GM19043 (cell line): ENCODE data around the gene KLC4.

ENCODE experiments used
- ATAC-seq: cut with Tn5 transposase; IDR thresholded peaks from one replicate; pipeline ENCODE4 v1.9.1; 2021; ENCODE audit warnings: low read depth; ENCODE audit not compliant: unreplicated experiment

The KLC4 gene

DNA sequence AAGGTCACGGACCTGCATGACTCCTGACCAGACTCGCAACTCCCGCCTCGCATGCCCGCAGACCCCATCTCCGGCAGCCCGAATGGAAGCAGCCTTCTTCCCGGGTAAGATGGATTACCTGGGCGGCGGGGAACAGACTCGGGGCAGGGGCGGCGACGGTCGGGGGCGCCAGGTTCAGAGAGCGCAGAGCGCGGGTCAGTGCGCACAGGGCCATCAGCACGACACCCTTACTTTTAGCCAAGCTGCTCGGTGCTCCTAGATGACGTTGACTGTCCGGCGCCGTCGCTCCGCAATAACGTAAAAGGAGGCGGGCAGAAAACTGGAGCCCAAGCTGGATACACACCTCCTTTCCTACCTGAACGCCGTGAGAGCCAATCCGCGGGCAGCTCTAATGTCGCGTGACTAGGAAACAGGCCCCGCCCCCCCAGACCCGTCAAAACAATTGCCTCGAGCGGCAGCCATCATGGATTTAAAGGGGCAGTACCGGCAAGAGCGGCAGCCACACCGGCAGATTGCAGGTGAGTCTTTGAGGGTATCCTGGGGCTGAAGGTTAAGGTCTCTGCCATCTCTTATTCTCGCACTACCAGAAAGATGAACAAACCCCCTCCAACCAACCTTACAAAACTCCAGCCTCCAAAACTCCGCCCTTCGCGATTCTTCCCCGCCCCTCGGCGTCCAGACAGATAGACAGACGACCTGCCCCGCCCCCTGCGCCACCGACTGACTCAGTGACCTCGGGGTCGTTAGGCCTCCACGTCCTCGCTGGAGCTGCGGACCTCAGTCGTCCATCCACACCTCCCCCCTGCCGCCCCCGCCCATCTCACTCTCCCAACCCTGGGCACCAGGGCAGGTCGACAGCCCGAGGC lies at the start of gene KLC4, which contains the start of gene MRPL2:
TSS of gene KLC4 (plus strand) at position 464 of the 866 bp plus-strand sequence. CDS start 1,705 bp downstream, outside the sequence.
TSS of gene MRPL2 (minus strand) at position 267 of the 866 bp plus-strand sequence. CDS start at position 214, 53 bp downstream.
- peak; percentile 93 for ATAC-seq

GRCh38 chr6:43011207-43011606 lies 48.2 kb upstream of the KLC4 start:
- no peak for ATAC-seq

DNA sequence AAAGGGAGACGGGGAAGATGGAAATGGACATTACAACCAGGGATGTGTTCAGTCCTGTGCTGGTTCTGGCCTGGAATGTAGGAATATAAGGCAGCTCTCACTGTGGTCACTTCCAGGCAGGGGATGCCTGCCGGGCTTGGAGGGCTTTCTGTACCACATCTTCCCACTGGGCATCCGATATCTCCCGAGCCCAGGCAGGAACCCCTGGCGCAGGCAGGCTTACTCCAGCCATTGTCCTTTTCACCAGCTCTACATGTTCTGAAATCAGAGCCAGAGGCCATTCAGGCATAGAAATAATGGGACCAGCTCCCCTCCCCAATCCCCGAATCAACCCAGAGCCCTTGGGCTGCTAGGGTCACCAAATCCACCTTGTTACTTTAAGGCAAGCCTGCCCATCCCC lies 47.1 kb upstream of the KLC4 start:
- ATAC-seq, result no peak

- ATAC-seq, result peak; percentile 3
Measured at GRCh38 chr6:43013097-43013842, 46.2 kb upstream of the KLC4 start.

DNA sequence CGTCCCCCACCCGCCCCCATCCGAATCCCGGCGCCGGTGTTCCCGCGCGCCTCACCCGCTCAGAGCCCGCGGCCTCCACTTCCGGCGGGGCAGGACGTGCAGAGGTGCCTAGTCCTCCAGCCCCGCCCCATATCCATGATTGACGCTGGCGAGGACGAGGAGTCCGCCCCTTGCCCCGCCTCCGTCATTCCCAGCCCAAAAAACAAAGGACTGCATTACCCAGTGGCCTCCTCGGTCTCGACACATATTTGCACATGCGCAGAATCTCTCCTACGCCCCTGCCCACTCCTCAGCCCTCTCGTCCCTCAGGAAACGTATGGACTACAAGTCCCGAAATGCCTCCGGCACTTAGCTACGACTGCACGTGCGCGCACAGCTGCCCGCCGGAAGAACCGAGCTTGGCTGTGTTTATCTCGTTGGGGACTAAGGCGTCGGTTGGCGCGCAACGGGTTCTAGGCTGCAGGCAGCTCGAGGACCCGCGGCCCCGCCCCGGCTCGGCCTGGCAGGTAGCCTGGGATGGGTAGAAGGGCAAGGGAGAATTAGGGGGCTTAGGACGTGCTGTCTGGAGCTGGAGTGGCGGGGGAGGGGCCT lies 45.5 kb upstream of the KLC4 start, which contains the start of the genes KLHDC3 and MEA1:
TSS of gene KLHDC3 (plus strand) at position 407 of the 591 bp plus-strand sequence. CDS start 2,944 bp downstream, outside the sequence.
TSS of gene MEA1 (minus strand) at position 104 of the 591 bp plus-strand sequence. CDS start 133 bp downstream, outside the sequence.
- ATAC-seq, result peak; percentile 91

- ATAC-seq, result no peak
Measured at GRCh38 chr6:43014434-43014909, 45.0 kb upstream of the KLC4 start.

- no peak for ATAC-seq
Measured at GRCh38 chr6:43016176-43016942, 43.1 kb upstream of the KLC4 start.

- no peak for ATAC-seq
Measured at GRCh38 chr6:43016943-43017334, 42.5 kb upstream of the KLC4 start.

DNA sequence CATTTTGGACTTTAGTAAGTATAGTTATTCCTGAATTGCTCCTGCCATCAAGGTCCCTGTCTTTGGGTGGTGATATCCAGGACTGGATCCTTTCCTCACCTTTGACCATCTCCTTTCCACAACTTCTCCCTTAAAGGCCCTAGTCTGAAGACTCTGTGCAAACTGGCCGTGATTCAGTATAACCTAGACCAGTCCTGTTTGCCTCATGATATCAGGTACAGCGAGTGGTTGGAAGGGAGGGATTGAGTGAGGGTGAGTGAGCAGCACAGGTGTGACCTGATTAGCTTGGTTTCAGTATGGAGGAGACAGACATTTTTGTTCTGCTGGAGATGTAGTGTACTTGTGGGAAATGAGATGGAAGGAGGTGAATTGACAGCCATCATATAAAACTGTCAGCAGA lies 40.3 kb upstream of the KLC4 start:
- no peak for ATAC-seq

DNA sequence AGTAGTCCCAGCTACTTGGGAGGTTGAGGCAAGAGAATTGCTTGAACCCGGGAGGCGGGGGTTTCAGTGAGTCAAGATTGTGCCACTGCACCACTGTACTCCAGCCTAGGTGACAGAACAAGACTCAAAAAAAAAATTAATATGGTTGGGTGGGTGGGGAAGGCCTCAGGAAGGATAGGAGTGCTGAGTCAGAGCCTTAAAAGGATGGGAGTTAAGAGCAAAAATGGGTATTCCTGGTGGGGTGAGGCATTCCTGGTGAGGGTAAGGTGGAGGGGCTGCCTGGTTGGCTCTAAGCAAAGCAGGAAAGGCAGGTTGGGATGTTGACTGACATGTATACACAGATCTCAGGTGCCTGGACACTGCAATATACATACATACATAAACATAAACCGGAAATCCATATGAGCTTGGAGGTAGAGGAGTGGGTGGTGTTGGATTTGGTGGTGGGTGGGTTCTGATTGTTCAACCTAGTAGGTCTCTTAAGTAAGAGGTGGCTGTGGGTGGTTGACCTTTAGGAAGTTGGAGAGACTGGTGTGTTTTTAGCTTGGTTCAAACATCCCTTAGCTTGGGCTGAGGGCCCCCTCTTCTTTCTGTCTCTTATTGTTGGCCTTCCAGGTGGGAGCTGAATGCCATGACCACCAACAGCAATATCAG lies 39.3 kb upstream of the KLC4 start:
- ATAC-seq, result no peak

DNA sequence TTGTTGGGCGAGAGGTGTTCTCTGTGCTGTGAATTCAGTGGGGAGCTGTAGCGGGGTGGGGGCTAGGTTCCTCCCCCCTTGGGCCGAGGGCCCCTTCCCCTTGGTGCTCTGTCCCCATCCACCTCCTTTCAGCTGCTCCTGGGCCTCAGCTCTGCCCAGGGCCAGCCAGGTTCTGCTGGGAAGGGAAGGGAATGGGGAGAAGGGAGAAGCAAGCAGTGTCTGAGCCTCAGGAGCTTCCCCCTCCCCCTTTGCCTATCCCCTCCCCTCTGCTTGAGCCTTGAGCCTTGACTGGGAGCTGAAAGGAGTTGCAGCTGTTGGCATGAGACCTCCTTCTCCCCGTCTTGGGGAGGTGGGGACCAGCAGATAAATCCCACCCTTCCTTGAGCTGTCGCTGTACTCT lies 38.6 kb upstream of the KLC4 start:
- ATAC-seq, result no peak

DNA sequence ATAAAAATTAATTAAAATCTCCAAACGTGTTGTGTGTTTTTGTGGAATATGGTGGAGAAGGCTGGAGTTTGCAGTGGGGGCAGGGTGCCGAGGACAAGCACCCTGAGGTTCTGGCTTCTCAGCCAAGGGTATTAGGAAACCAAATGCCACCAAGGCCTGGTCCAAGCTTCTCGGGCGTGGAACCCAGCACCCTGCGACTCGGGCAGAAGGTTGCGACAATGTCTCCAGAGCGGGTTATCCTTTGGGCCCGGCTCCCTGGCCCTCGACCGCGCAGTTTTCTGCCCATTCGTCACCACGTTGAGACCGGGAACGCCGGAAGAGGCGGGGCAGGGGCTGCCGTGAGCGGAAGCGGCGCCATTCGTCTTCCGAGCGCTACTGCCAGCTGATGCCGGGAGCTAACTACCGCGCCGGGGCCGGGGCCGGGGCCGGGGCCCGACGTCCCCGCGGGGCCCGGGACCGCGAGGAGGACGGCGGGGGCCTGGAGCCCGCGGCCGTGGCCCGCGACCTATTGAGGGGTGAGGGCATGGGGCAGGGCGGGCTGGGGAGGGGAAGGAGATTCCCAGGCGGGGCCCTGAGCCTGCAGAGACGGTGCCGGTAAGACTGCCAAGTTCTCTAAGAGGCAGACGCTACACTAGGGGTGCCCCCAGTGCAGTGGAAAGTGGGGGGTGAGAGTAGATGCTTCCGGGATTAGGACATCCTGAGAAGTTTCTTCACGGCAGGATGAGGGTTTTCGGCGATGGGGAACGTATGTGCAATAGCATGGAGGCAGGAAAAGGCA lies 38.0 kb upstream of the KLC4 start, which contains the start of gene RRP36:
TSS of gene RRP36 (plus strand) at position 354 of the 778 bp plus-strand sequence. CDS start at position 386, 32 bp downstream.
- ATAC-seq, result peak; percentile 67

- no peak for ATAC-seq
Measured at GRCh38 chr6:43024436-43024835, 35.0 kb upstream of the KLC4 start.

GRCh38 chr6:43026365-43026764 lies 33.1 kb upstream of the KLC4 start:
- ATAC-seq, result no peak

GRCh38 chr6:43029120-43029519 lies 30.3 kb upstream of the KLC4 start:
- no peak for ATAC-seq

- no peak for ATAC-seq
Measured at GRCh38 chr6:43032326-43032725, 27.1 kb upstream of the KLC4 start.

DNA sequence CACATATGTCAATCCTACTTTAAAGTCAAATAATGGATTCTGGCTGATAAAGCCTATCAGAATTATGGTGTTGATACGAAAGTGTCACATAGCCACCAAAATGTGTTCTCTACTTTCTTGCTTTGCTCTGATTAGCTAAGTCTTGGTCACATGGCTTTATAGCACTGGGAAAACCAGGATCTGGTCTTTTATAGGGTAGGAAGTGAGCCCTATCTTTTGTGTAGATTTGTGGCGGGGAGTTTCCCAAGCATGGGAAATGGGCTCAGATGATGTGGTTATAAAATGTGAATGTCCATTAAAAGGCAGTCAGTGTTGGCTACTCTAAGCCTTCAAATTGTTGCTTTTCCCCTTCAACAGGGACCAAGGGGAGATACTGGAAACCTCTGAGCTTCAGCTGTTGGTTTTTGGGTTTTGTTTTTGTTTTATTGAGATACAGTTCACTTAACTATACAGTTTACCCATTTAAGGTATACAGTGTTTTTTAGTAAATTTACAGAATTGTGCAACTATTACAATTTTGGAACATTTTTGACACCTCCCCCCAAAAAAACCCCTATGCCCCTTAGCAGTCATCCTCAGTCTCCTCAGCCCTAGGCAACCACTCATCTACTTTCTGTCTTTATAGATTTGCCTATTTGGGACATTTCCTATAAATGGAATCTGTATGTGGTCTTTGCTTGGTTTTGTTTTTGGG lies 25.8 kb upstream of the KLC4 start:
- no peak for ATAC-seq

GRCh38 chr6:43034190-43034525 lies 25.3 kb upstream of the KLC4 start:
- ATAC-seq, result no peak
